ENCODE data around the gene PAX1. TPM values are rescaled to one million over a fixed set of nuclear protein-coding genes. Genes with fewer than 3 reads are reported as not detected.
A peak's percentile ranks its signal among the peaks of the same experiment; 100 is the strongest.

The PAX1 gene
- total and polyA plus RNA-seq, 4 donors: not detected

GRCh38 chr20:21702553-21703470, 2.7 kb upstream of the PAX1 start:
- H3K27ac ChIP-seq (ENCODE audit: low read depth in 1 of 2, low read length in 2 of 2): no peak overlapping the region
- 3% methylated on average over 54 of the region's 54 CpGs for WGBS
- H3K4me3 ChIP-seq (ENCODE audit: low read depth in 1 of 3, low read length in 3 of 3): no peak overlapping the region
- no peaks in the 10 kb centered on the region for H3K9me3 ChIP-seq (ENCODE audit: control insufficient read depth in 4 of 4, low read length in 3 of 4)
- peaks cover 8 to 38% (median 25%) of the 10 kb centered on the region in 4 donors for H3K27me3 ChIP-seq (ENCODE audit: control insufficient read depth in 4 of 4, insufficient read depth in 4 of 4, low read length in 3 of 4)
- peak; percentile 63 for DNase-seq (ENCODE audit: low spot score)
- H3K9ac ChIP-seq (ENCODE audit: low read depth in 1 of 2, low read length in 2 of 2): no peak overlapping the region
- no peak for TF ChIP-seq HNF4A (conservative IDR thresholded peaks at IDR 0.05)
- peak; percentile 15 for TF ChIP-seq CTCF (IDR thresholded peaks at IDR 0.05; ENCODE audit: low read depth, low read length, missing input control)
- H3K4me1 ChIP-seq (ENCODE audit: control insufficient read depth in 4 of 4, insufficient read depth in 4 of 4, low read length in 3 of 4): peaks cover 0 to 19% (median 4%) of the 10 kb centered on the region in 4 donors
- no peaks in the 10 kb centered on the region for H3K36me3 ChIP-seq (ENCODE audit: control insufficient read depth in 4 of 4, insufficient read depth in 3 of 4, low read depth in 1 of 4, low read length in 3 of 4)

GRCh38 chr20:21703717-21704407, 1.6 kb upstream of the PAX1 start:
- no peaks in the 10 kb centered on the region for H3K36me3 ChIP-seq (ENCODE audit: control insufficient read depth in 4 of 4, insufficient read depth in 3 of 4, low read depth in 1 of 4, low read length in 3 of 4)
- DNase-seq (ENCODE audit: low spot score): no peak
- TF ChIP-seq EGR1 (IDR thresholded peaks at IDR 0.05; ENCODE audit: low read depth in 2 of 2) (no peak), YY1 (IDR thresholded peaks at IDR 0.05) (no peak), REST (IDR thresholded peaks at IDR 0.05) (no peak), TAF1 (conservative IDR thresholded peaks at IDR 0.05) (no peak), GABPA (IDR thresholded peaks at IDR 0.05 in 1 of 2, conservative IDR thresholded peaks at IDR 0.05 in 1 of 2) (no peak), HNF4A (conservative IDR thresholded peaks at IDR 0.05) (no peak), RXRA (IDR thresholded peaks at IDR 0.05) (no peak), FOXA1 (IDR thresholded peaks at IDR 0.05) (no peak), RAD21 (IDR thresholded peaks at IDR 0.05) (no peak), SP1 (IDR thresholded peaks at IDR 0.05) (no peak), JUND (IDR thresholded peaks at IDR 0.05) (no peak)
- 7% methylated on average over 22 of the region's 22 CpGs for WGBS
- peaks cover 10 to 37% (median 22%) of the 10 kb centered on the region in 4 donors for H3K27me3 ChIP-seq (ENCODE audit: control insufficient read depth in 4 of 4, insufficient read depth in 4 of 4, low read length in 3 of 4)
- H3K27ac ChIP-seq (ENCODE audit: low read depth in 1 of 2, low read length in 2 of 2): no peak overlapping the region
- H3K9me3 ChIP-seq (ENCODE audit: control insufficient read depth in 4 of 4, low read length in 3 of 4): no peaks in the 10 kb centered on the region
- no peak overlapping the region for H3K4me3 ChIP-seq (ENCODE audit: low read depth in 1 of 3, low read length in 3 of 3)
- peaks cover 0 to 19% (median 4%) of the 10 kb centered on the region in 4 donors for H3K4me1 ChIP-seq (ENCODE audit: control insufficient read depth in 4 of 4, insufficient read depth in 4 of 4, low read length in 3 of 4)
- H3K9ac ChIP-seq (ENCODE audit: low read depth in 1 of 2, low read length in 2 of 2): no peak overlapping the region

Measured in liver (tissue), 9 donors.